Thyroid gland (tissue), 4 donors: Measurements from ENCODE around the gene GRIA4. TPM values are rescaled to one million over a fixed set of nuclear protein-coding genes. Genes with fewer than 3 reads are reported as not detected.

Experiments
- DNase-seq, 2 donors: peaks; one replicate each; pipeline ENCODE4 v3.0.0-alpha.2; 2019
- H3K27ac ChIP-seq, 3 donors: fragments of 200-600 bp; sonication (generic); 1 replicate in 2 of 3; 2 replicates in 1 of 3; pipeline ENCODE4 v1.5.1; 2016 to 2019; ENCODE audit warnings: mild to moderate bottlenecking in 1 of 3, moderate library complexity in 1 of 3
- H3K27me3 ChIP-seq: fragments of 200-600 bp; sonication (generic); one replicate; pipeline ENCODE4 v1.5.1; 2019
- H3K36me3 ChIP-seq, 2 donors: fragments of 200-600 bp; sonication (generic); one replicate each; pipeline ENCODE4 v1.5.1; 2016 to 2019
- H3K4me1 ChIP-seq, 2 donors: fragments of 200-600 bp; sonication (generic); one replicate each; pipeline ENCODE4 v1.5.1; 2017 to 2019
- H3K4me3 ChIP-seq, 3 donors: fragments of 200-600 bp; sonication (generic); replicated peaks in 1 of 3; 1 replicate in 2 of 3; 2 replicates in 1 of 3; pipeline ENCODE4 v1.5.1; 2016; ENCODE audit warnings: mild to moderate bottlenecking in 1 of 3
- H3K9me3 ChIP-seq: fragments of 200-600 bp; sonication (generic); one replicate; pipeline ENCODE4 v1.5.1; 2017
- POLR2A ChIP-seq, 2 donors: fragments of 450-650 bp; IDR thresholded peaks; one replicate each; pipeline ENCODE4 v1.6.1; 2017; ENCODE audit warnings: antibody characterized with exemption in 2 of 2, mild to moderate bottlenecking in 2 of 2, moderate library complexity in 1 of 2
- WGBS, 2 donors: methylation state at CpG; one replicate each; pipeline ENCODE4 v1.1.5; 2017; 5-methylcytosine and 5-hydroxymethylcytosine counted together
- intact Hi-C: fragments of 100-400 bp; cut with DNase I; formaldehyde crosslinking; loops from one replicate; pipeline ENCODE4 v1.15.1; 2023
- total RNA-seq, 4 donors: library from RNA; depleted of rRNA; stranded (reverse); fragments of >200 nt; gene quantifications; one replicate each; pipeline ENCODE4 v1.2.3, GENCODE V29; 2016
- TF ChIP-seq, protein P1 (sequence below), 6 experiments: fragments of 200-600 bp in 3 of 6; fragments of 450-650 bp in 3 of 6; sonication (generic) in 3 of 6; IDR thresholded peaks; one replicate each; pipeline ENCODE4 v1.5.1; 2016 to 2019; ENCODE audit warnings: antibody characterized with exemption in 6 of 6, mild to moderate bottlenecking in 2 of 6, inconsistent platforms in 1 of 6, moderate library complexity in 1 of 6

GRIA4 gene
- total RNA-seq, 4 donors from 2014 or later: 0.11 TPM; not detected in 3

GRCh38 chr11:105937331-105937730, 327.5 kb downstream of the GRIA4 start:
- DNase-seq: no peak
- Histone ChIP-seq H3K36me3 (no peaks in the 10 kb centered on the region), H3K9me3 (no peaks in the 10 kb centered on the region), H3K4me3 (no peak overlapping the region), H3K27me3 (no peaks in the 10 kb centered on the region), H3K4me1 (no peaks in the 10 kb centered on the region), H3K27ac (no peak overlapping the region)
- WGBS, 2 donors: 72 to 79% methylated on average over 4 of the region's 4 CpGs
- intact Hi-C loops: no loop called here
- TF ChIP-seq, protein P1, sequence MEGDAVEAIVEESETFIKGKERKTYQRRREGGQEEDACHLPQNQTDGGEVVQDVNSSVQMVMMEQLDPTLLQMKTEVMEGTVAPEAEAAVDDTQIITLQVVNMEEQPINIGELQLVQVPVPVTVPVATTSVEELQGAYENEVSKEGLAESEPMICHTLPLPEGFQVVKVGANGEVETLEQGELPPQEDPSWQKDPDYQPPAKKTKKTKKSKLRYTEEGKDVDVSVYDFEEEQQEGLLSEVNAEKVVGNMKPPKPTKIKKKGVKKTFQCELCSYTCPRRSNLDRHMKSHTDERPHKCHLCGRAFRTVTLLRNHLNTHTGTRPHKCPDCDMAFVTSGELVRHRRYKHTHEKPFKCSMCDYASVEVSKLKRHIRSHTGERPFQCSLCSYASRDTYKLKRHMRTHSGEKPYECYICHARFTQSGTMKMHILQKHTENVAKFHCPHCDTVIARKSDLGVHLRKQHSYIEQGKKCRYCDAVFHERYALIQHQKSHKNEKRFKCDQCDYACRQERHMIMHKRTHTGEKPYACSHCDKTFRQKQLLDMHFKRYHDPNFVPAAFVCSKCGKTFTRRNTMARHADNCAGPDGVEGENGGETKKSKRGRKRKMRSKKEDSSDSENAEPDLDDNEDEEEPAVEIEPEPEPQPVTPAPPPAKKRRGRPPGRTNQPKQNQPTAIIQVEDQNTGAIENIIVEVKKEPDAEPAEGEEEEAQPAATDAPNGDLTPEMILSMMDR (IDR thresholded peaks at IDR 0.05): no peak
- no peak for TF ChIP-seq POLR2A (IDR thresholded peaks at IDR 0.05)

DNA sequence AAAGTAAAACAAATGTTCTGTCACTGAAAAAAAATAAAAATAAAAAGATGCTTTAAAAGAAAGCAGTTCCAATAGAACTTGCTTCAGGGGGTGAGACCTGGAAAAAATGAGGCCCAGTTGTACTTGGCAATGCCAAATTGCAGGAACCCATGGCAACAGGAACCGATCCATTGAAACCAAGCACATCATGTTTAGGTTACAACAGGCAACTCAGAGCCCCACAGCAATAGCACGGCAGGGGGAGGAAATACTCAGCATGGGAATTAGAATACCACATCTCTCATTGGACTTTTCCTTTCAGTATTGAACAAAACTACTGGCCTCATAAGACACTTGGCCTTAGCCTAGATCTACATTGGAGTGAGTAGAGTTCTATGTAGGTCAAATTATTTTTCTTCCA, 327.9 kb downstream of the GRIA4 start:
- H3K36me3 ChIP-seq: no peaks in the 10 kb centered on the region
- H3K27ac ChIP-seq: no peak overlapping the region
- no peaks in the 10 kb centered on the region for H3K4me1 ChIP-seq
- WGBS, 2 donors: 58 to 72% methylated on average over 2 of the region's 2 CpGs
- no peaks in the 10 kb centered on the region for H3K9me3 ChIP-seq
- no peak overlapping the region for H3K4me3 ChIP-seq
- no peaks in the 10 kb centered on the region for H3K27me3 ChIP-seq
- TF ChIP-seq, protein P1 (IDR thresholded peaks at IDR 0.05): no peak
- DNase-seq: no peak
- intact Hi-C loops: no loop called here

- WGBS, 2 donors: 47% methylated on average over 2 of the region's 2 CpGs
- H3K27me3 ChIP-seq: no peaks in the 10 kb centered on the region
Measured at GRCh38 chr11:105942921-105943320, 333.0 kb downstream of the GRIA4 start.

DNA sequence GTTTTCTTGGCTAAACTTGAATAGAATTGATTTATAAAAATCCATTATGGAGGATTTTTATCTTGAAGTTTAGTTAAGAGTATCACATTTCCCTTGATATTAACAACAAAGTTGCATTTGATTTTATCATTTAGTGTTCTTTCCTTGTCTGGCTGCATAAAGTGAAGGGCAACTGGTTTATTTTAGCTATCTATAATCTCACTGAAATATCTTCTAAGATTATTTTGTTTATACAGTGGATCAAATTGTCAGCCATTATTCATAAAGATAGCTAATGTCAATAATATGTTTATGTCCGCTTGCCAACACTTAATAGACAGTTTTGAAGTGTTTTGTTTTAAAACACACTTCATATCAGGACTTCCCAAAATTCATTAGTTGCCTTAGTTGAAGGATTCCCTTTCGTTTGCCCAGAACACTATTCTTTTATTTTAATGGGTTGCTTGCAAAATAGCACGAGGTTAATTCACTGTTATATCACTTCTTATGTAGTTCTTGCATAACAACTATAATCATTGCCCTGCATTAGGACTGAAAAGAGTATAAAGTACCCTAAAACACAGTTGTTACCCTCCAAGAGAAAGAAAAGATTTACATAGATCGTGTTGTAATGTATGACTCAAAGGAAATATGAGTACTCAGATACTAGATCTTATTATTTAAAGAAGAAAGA, 339.2 kb downstream of the GRIA4 start:
- no peaks in the 10 kb centered on the region for H3K27me3 ChIP-seq
- no peak overlapping the region for H3K27ac ChIP-seq
- no peaks in the 10 kb centered on the region for H3K36me3 ChIP-seq
- TF ChIP-seq, protein P1 (IDR thresholded peaks at IDR 0.05): no peak
- TF ChIP-seq POLR2A (IDR thresholded peaks at IDR 0.05): no peak
- no peak for DNase-seq
- 68 to 74% methylated on average over 4 of the region's 4 CpGs for WGBS, 2 donors
- H3K4me3 ChIP-seq: no peak overlapping the region
- H3K9me3 ChIP-seq: no peaks in the 10 kb centered on the region
- no peaks in the 10 kb centered on the region for H3K4me1 ChIP-seq
- intact Hi-C loops: no loop called here

More at GRCh38 chr11:105942921-105943320, 333.0 kb downstream of the GRIA4 start:
- Histone ChIP-seq H3K4me3 (no peak overlapping the region), H3K27ac (no peak overlapping the region), H3K4me1 (no peaks in the 10 kb centered on the region), H3K9me3 (no peaks in the 10 kb centered on the region), H3K36me3 (no peaks in the 10 kb centered on the region)
- intact Hi-C loops: no loop called here
- DNase-seq: no peak
- TF ChIP-seq POLR2A (IDR thresholded peaks at IDR 0.05): no peak
- TF ChIP-seq, protein P1 (IDR thresholded peaks at IDR 0.05): no peak

DNA sequence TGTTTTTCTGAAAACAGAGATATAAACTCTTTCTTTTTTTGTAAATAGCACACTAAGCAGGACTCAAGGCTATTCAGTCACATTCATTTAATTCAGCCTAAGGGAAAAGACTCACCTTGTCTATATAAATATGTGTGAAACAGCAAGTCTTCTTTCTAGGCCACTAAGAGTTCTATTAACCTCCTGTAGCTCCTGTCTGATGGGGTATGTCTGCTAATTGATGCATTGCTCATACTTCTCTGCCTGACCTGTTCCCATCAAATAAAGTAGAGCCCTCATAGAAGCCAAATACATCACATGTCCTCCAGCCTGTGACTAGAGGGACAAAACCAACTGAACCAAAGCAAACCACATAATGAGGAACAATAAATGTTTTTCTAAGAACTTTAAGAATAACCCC, 344.0 kb downstream of the GRIA4 start:
- TF ChIP-seq POLR2A (IDR thresholded peaks at IDR 0.05): no peak
- TF ChIP-seq, protein P1 (IDR thresholded peaks at IDR 0.05): no peak
- Histone ChIP-seq H3K36me3 (no peaks in the 10 kb centered on the region), H3K9me3 (no peaks in the 10 kb centered on the region), H3K4me1 (no peaks in the 10 kb centered on the region), H3K27ac (no peak overlapping the region), H3K4me3 (no peak overlapping the region), H3K27me3 (no peaks in the 10 kb centered on the region)
- DNase-seq: no peak
- intact Hi-C loops: no loop called here
